Aorta (tissue), 5 donors: ENCODE data around the gene GDF2. TPM values are rescaled to one million over a fixed set of nuclear protein-coding genes. Genes with fewer than 3 reads are reported as not detected.
A peak's percentile ranks its signal among the peaks of the same experiment; 100 is the strongest.

Experiments
- ATAC-seq: fragments of 200-7000 bp; cut with Tn5 transposase; one replicate; pipeline ENCODE4 v1.9.1; 2022; ENCODE audit warnings: moderate library complexity; ENCODE audit not compliant: low FRiP score
- DNase-seq, 2 donors: peaks; one replicate each; pipeline ENCODE4 v3.0.0-alpha.2; 2020
- H3K27ac ChIP-seq, 2 donors: one replicate each; pipeline ENCODE4 v1.5.1; 2013; ENCODE audit warnings: low read length in 2 of 2, mild to moderate bottlenecking in 2 of 2, moderate library complexity in 2 of 2, control low read depth in 1 of 2, inconsistent platforms in 1 of 2, low read depth in 1 of 2
- H3K27me3 ChIP-seq, 2 donors: one replicate each; pipeline ENCODE4 v1.6.1; 2013; ENCODE audit warnings: control low read depth in 1 of 2, low read length in 1 of 2, mild to moderate bottlenecking in 1 of 2, moderate library complexity in 1 of 2; ENCODE audit not compliant: insufficient read depth in 2 of 2, control insufficient read depth in 1 of 2
- H3K36me3 ChIP-seq, 2 donors: one replicate each; pipeline ENCODE4 v1.6.1; 2013; ENCODE audit warnings: control low read depth in 1 of 2, low read length in 1 of 2, mild to moderate bottlenecking in 1 of 2; ENCODE audit not compliant: insufficient read depth in 2 of 2, control insufficient read depth in 1 of 2
- H3K4me1 ChIP-seq, 2 donors: one replicate each; pipeline ENCODE4 v1.6.1; 2013; ENCODE audit warnings: low read length in 2 of 2, control low read depth in 1 of 2, mild to moderate bottlenecking in 1 of 2, moderate library complexity in 1 of 2; ENCODE audit not compliant: insufficient read depth in 2 of 2, control insufficient read depth in 1 of 2
- H3K4me3 ChIP-seq, 2 donors: one replicate each; pipeline ENCODE4 v1.5.1; 2013; ENCODE audit warnings: low read length in 2 of 2, control low read depth in 1 of 2, mild to moderate bottlenecking in 1 of 2
- H3K9me3 ChIP-seq: one replicate; pipeline ENCODE4 v1.6.1; 2013; ENCODE audit warnings: mild to moderate bottlenecking, low read length; ENCODE audit not compliant: control insufficient read depth
- WGBS, 2 donors: extraction: QIAGEN DNeasy Blood & Tissue Kit; methylation state at CpG; one replicate each; pipeline ENCODE4 v1.1.7; 2013; 5-methylcytosine and 5-hydroxymethylcytosine counted together
- intact Hi-C, 2 donors: fragments of 100-400 bp; cut with DNase I; formaldehyde crosslinking; loops; one replicate each; pipeline versions ENCODE4 v1.14.2 to v1.15.0; 2022
- polyA plus RNA-seq, 2 donors: library from polyadenylated mRNA; stranded (reverse); fragments of 200-250 nt; gene quantifications; one replicate each; pipeline ENCODE4 v1.2.3, GENCODE V29; 2013
- total RNA-seq, 2 donors: library from RNA; stranded (reverse); fragmentation: NEBNext Ultra II Directional; extraction: Animal tissue kit (Norgen Biotek cat#: 25700); gene quantifications; one replicate each; pipeline ENCODE4 v1.2.1, GENCODE V29; 2021
- donor health status: healthy with polysubstance abuse.
- donor health status: Bipolar disorder and iron deficiency.
- donor health status: DM: no; HTN: no; CAD: no.
- donor health status: DM: no; HTN: no; CAD: no.
- donor health status: DM: yes; HTN: yes; CAD: no.

The GDF2 gene
- total and polyA plus RNA-seq, 4 donors, result not detected

GRCh38 chr10:47348661-47349470 is 26.6 kb downstream of the GDF2 start:
- WGBS, 2 donors, result 93 to 94% methylated on average over 36 of the region's 36 CpGs
- peak; percentile 42 to 69 for DNase-seq
- H3K27ac ChIP-seq, result no peak overlapping the region

GRCh38 chr10:47349516-47349915 is 27.3 kb downstream of the GDF2 start:
- H3K27me3 ChIP-seq, result no peaks in the 10 kb centered on the region

More at GRCh38 chr10:47348661-47349470, 26.6 kb downstream of the GDF2 start:
- ATAC-seq, result no peak
- Histone ChIP-seq H3K4me1 (no peaks in the 10 kb centered on the region), H3K27me3 (no peaks in the 10 kb centered on the region), H3K9me3 (no peaks in the 10 kb centered on the region), H3K36me3 (no peaks in the 10 kb centered on the region), H3K4me3 (no peak overlapping the region)
- intact Hi-C loops, result no loop called here

GRCh38 chr10:47349941-47350371 is 27.7 kb downstream of the GDF2 start:
- no peaks in the 10 kb centered on the region for H3K27me3 ChIP-seq
- no peak overlapping the region for H3K27ac ChIP-seq
- no peaks in the 10 kb centered on the region for H3K4me1 ChIP-seq
- no peaks in the 10 kb centered on the region for H3K9me3 ChIP-seq
- no peaks in the 10 kb centered on the region for H3K36me3 ChIP-seq
- ATAC-seq (no peak), DNase-seq (peak in 1 of 2 donors; percentile 74)
- no peak overlapping the region for H3K4me3 ChIP-seq
- intact Hi-C loops, result no loop called here
- WGBS, 2 donors, result 96 to 98% methylated on average over 31 of the region's 31 CpGs

More at GRCh38 chr10:47349516-47349915, 27.3 kb downstream of the GDF2 start:
- intact Hi-C loops, result no loop called here
- Histone ChIP-seq H3K4me3 (no peak overlapping the region), H3K4me1 (no peaks in the 10 kb centered on the region), H3K36me3 (no peaks in the 10 kb centered on the region), H3K9me3 (no peaks in the 10 kb centered on the region), H3K27ac (no peak overlapping the region)
- peak in 1 of 2 donors; percentile 68 for DNase-seq
- no peak for ATAC-seq
- WGBS, 2 donors, result 96 to 97% methylated on average over 22 of the region's 22 CpGs

- no peaks in the 10 kb centered on the region for H3K9me3 ChIP-seq
- H3K27me3 ChIP-seq, result no peaks in the 10 kb centered on the region
- WGBS, 2 donors, result 95 to 96% methylated on average over 39 of the region's 39 CpGs
- ATAC-seq, result no peak
- H3K36me3 ChIP-seq, result no peaks in the 10 kb centered on the region
- no peak overlapping the region for H3K4me3 ChIP-seq
- DNase-seq, result peak; percentile 35 to 64
- no peak overlapping the region for H3K27ac ChIP-seq
- no peaks in the 10 kb centered on the region for H3K4me1 ChIP-seq
- intact Hi-C loops, result no loop called here
Measured at GRCh38 chr10:47350671-47351640, 28.7 kb downstream of the GDF2 start.

- 88 to 89% methylated on average over 14 of the region's 14 CpGs for WGBS, 2 donors
- no peaks in the 10 kb centered on the region for H3K4me1 ChIP-seq
- intact Hi-C loops, result no loop called here
- ATAC-seq, result no peak
- peak in 1 of 2 donors; percentile 54 for DNase-seq
- no peaks in the 10 kb centered on the region for H3K9me3 ChIP-seq
- no peaks in the 10 kb centered on the region for H3K27me3 ChIP-seq
- H3K36me3 ChIP-seq, result no peaks in the 10 kb centered on the region
- no peak overlapping the region for H3K4me3 ChIP-seq
- no peak overlapping the region for H3K27ac ChIP-seq
Measured at GRCh38 chr10:47351899-47352815, 29.9 kb downstream of the GDF2 start.

GRCh38 chr10:47353351-47353750 is 31.1 kb downstream of the GDF2 start:
- DNase-seq, result peak in 1 of 2 donors; percentile 37
- intact Hi-C loops, result no loop called here
- Histone ChIP-seq H3K4me1 (no peaks in the 10 kb centered on the region), H3K36me3 (no peaks in the 10 kb centered on the region), H3K4me3 (no peak overlapping the region), H3K9me3 (no peaks in the 10 kb centered on the region), H3K27ac (no peak overlapping the region), H3K27me3 (no peaks in the 10 kb centered on the region)
- ATAC-seq, result no peak
- WGBS, 2 donors, result 89 to 94% methylated on average over 6 of the region's 6 CpGs

- Histone ChIP-seq H3K36me3 (no peaks in the 10 kb centered on the region), H3K27ac (no peak overlapping the region), H3K9me3 (no peaks in the 10 kb centered on the region), H3K4me1 (no peaks in the 10 kb centered on the region), H3K27me3 (no peaks in the 10 kb centered on the region), H3K4me3 (no peak overlapping the region)
- no peak for ATAC-seq
- intact Hi-C loops, result no loop called here
- DNase-seq, result peak in 1 of 2 donors; percentile 51
- 67 to 68% methylated on average over 4 of the region's 4 CpGs for WGBS, 2 donors
Measured at GRCh38 chr10:47354165-47354564, 31.9 kb downstream of the GDF2 start.

- WGBS, 2 donors, result 86 to 91% methylated on average over 1 of the region's 1 CpG
- intact Hi-C loops, result no loop called here
- DNase-seq, result no peak
Measured at GRCh38 chr10:47354900-47355299, 32.6 kb downstream of the GDF2 start.

More at GRCh38 chr10:47354900-47355299, 32.6 kb downstream of the GDF2 start:
- no peaks in the 10 kb centered on the region for H3K36me3 ChIP-seq
- H3K27ac ChIP-seq, result no peak overlapping the region
- no peaks in the 10 kb centered on the region for H3K9me3 ChIP-seq
- no peak overlapping the region for H3K4me3 ChIP-seq
- H3K4me1 ChIP-seq, result no peaks in the 10 kb centered on the region
- no peaks in the 10 kb centered on the region for H3K27me3 ChIP-seq
- no peak for ATAC-seq
